Measurements from ENCODE around the gene CLEC20A. TPM values are rescaled to one million over a fixed set of nuclear protein-coding genes. Genes with fewer than 3 reads are reported as not detected.

CLEC20A gene
- total and polyA plus RNA-seq, 10 donors: 0.57 to 3.6 (median 1.3) TPM; not detected in 2

DNA sequence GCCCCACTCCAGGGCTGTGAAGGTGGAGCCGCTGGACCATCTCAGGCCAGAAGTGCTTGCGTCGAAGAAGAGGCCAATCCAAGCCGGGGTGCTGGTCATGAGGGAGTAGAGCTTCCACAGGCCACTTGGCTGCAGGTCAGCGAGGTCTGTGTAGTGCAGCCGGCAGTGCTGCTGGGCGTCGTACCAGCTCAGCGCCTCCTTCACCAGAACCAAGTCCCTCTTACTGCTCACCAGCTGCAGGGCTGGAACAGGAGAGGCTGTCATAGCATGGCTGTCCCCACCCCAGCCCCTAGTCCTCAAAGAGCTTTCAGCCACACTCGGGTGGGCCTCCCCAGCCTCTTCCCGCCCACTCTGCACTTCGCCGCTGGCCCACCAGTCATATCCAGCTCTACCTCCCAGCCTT, 2.2 kb downstream of the CLEC20A start:
- no peak overlapping the region for H3K27ac ChIP-seq
- no peak for DNase-seq
- no peaks in the 10 kb centered on the region for H3K9me3 ChIP-seq
- H3K27me3 ChIP-seq (replicated peaks in 1 of 7): no peaks in the 10 kb centered on the region
- TF ChIP-seq POLR2A (IDR thresholded peaks at IDR 0.05): no peak
- TF ChIP-seq, protein P1, sequence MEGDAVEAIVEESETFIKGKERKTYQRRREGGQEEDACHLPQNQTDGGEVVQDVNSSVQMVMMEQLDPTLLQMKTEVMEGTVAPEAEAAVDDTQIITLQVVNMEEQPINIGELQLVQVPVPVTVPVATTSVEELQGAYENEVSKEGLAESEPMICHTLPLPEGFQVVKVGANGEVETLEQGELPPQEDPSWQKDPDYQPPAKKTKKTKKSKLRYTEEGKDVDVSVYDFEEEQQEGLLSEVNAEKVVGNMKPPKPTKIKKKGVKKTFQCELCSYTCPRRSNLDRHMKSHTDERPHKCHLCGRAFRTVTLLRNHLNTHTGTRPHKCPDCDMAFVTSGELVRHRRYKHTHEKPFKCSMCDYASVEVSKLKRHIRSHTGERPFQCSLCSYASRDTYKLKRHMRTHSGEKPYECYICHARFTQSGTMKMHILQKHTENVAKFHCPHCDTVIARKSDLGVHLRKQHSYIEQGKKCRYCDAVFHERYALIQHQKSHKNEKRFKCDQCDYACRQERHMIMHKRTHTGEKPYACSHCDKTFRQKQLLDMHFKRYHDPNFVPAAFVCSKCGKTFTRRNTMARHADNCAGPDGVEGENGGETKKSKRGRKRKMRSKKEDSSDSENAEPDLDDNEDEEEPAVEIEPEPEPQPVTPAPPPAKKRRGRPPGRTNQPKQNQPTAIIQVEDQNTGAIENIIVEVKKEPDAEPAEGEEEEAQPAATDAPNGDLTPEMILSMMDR (IDR thresholded peaks at IDR 0.05 in 8 of 11, conservative IDR thresholded peaks at IDR 0.05 in 3 of 11): no peak
- TF ChIP-seq POLR2AphosphoS5 (IDR thresholded peaks at IDR 0.05): no peak
- no peaks in the 10 kb centered on the region for H3K4me1 ChIP-seq
- H3K36me3 ChIP-seq: no peaks in the 10 kb centered on the region
- intact Hi-C loops (cut with DNase I; ENCODE audit: low total_unique reads): no loop called here
- 89 to 96% (median 93%) methylated on average over 13 of the region's 13 CpGs for WGBS, 5 donors
- no peak overlapping the region for H3K4me3 ChIP-seq

DNA sequence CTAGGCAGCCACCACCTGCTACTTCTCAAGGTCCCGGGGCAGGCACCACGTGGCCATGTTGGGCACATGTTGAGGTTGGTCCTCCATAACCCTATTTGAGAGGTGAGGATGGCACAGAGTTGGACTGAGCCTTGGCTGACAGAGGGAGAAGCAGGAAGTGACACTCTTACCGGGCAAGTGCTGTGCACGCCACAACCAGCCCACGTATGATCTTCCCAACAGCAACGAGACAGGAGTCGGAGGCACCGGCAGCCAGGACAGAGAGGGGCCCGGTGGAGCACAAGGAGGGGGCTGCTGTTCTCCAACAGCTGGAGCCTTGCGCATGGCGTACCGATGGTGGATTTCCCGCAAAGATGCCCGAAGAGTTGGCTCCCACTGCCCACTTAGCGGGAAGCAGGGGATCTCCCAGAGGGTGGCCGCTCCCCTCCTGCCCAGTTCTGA, 3.4 kb downstream of the CLEC20A start:
- no peak overlapping the region for H3K27ac ChIP-seq
- intact Hi-C loops (cut with DNase I; ENCODE audit: low total_unique reads): no loop called here
- no peaks in the 10 kb centered on the region for H3K4me1 ChIP-seq
- DNase-seq: no peak
- H3K9me3 ChIP-seq: no peaks in the 10 kb centered on the region
- TF ChIP-seq POLR2AphosphoS5 (IDR thresholded peaks at IDR 0.05) (no peak), POLR2A (IDR thresholded peaks at IDR 0.05) (no peak)
- TF ChIP-seq, protein P1 (IDR thresholded peaks at IDR 0.05 in 8 of 11, conservative IDR thresholded peaks at IDR 0.05 in 3 of 11): no peak
- H3K4me3 ChIP-seq: no peak overlapping the region
- H3K27me3 ChIP-seq (replicated peaks in 1 of 7): peaks cover 0 to under 1% (median 0%) of the 10 kb centered on the region in 7 donors
- H3K36me3 ChIP-seq: no peaks in the 10 kb centered on the region
- 88 to 93% (median 91%) methylated on average over 14 to 16 of the region's 16 CpGs for WGBS, 5 donors

DNA sequence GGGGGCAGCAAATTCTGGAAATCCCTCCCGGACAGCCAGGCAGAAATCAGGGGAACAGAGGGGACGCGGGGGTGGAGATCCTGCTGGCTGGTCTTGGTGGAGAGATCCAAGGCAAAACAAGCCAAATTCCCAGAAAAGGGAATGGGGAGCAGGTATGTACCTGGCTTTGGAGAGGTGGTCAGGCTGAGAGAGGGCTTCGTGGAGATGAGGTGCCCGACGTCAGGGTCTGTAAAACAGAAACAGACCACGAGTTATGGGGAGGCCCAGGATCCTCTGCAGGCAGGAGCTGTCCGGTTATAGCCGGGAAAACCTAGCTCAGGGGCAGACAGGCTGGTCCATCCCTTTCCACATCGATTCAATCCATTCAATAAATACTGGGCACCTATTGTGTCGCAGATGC, 4.4 kb downstream of the CLEC20A start:
- WGBS, 5 donors: 90 to 94% (median 91%) methylated on average over 11 of the region's 11 CpGs
- no peak overlapping the region for H3K27ac ChIP-seq
- H3K36me3 ChIP-seq: no peaks in the 10 kb centered on the region
- peaks cover 0 to 8% (median 0%) of the 10 kb centered on the region in 7 donors for H3K27me3 ChIP-seq (replicated peaks in 1 of 7)
- H3K4me1 ChIP-seq: peaks cover 0 to 2% (median under 1%) of the 10 kb centered on the region in 6 donors
- no peak for DNase-seq
- no peak overlapping the region for H3K4me3 ChIP-seq
- H3K9me3 ChIP-seq: no peaks in the 10 kb centered on the region
- TF ChIP-seq POLR2A (IDR thresholded peaks at IDR 0.05) (no peak), POLR2AphosphoS5 (IDR thresholded peaks at IDR 0.05) (no peak)
- TF ChIP-seq, protein P1 (IDR thresholded peaks at IDR 0.05 in 8 of 11, conservative IDR thresholded peaks at IDR 0.05 in 3 of 11): no peak
- intact Hi-C loops (cut with DNase I; ENCODE audit: low total_unique reads): no loop called here

DNA sequence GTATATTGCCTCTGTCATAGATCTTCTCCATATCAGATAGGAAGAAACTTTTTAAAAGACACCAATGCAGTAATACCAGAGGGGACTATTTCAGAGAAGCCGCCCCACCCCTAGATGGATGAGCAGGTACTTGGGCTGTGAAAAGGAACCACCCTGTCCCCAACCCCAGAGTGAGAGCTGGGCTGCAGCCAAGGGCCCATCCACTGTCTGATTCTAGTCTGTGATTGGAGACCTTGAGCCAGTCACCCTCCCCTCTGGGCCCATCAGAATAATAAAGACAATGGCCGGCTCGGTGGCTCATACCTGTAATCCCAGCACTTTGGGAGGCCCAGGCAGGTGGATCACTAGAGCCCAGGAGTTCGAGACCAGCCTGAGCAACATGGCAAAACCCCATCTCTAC, 5.0 kb downstream of the CLEC20A start:
- Histone ChIP-seq H3K27ac (no peak overlapping the region), H3K4me1 (peaks cover 0 to 8% (median 6%) of the 10 kb centered on the region in 6 donors), H3K36me3 (no peaks in the 10 kb centered on the region), H3K27me3 (replicated peaks in 1 of 7) (peaks cover 0 to 15% (median 0%) of the 10 kb centered on the region in 7 donors), H3K4me3 (no peak overlapping the region), H3K9me3 (no peaks in the 10 kb centered on the region)
- TF ChIP-seq, protein P1 (IDR thresholded peaks at IDR 0.05 in 8 of 11, conservative IDR thresholded peaks at IDR 0.05 in 3 of 11): no peak
- TF ChIP-seq POLR2AphosphoS5 (IDR thresholded peaks at IDR 0.05) (no peak), POLR2A (IDR thresholded peaks at IDR 0.05) (no peak)
- intact Hi-C loops (cut with DNase I; ENCODE audit: low total_unique reads): no loop called here
- DNase-seq: no peak
- WGBS, 5 donors: 86 to 91% (median 89%) methylated on average over 4 of the region's 4 CpGs

All from spleen (tissue), 11 donors.